ENCODE measurements around the gene CFAP46.

CFAP46 gene

DNA sequence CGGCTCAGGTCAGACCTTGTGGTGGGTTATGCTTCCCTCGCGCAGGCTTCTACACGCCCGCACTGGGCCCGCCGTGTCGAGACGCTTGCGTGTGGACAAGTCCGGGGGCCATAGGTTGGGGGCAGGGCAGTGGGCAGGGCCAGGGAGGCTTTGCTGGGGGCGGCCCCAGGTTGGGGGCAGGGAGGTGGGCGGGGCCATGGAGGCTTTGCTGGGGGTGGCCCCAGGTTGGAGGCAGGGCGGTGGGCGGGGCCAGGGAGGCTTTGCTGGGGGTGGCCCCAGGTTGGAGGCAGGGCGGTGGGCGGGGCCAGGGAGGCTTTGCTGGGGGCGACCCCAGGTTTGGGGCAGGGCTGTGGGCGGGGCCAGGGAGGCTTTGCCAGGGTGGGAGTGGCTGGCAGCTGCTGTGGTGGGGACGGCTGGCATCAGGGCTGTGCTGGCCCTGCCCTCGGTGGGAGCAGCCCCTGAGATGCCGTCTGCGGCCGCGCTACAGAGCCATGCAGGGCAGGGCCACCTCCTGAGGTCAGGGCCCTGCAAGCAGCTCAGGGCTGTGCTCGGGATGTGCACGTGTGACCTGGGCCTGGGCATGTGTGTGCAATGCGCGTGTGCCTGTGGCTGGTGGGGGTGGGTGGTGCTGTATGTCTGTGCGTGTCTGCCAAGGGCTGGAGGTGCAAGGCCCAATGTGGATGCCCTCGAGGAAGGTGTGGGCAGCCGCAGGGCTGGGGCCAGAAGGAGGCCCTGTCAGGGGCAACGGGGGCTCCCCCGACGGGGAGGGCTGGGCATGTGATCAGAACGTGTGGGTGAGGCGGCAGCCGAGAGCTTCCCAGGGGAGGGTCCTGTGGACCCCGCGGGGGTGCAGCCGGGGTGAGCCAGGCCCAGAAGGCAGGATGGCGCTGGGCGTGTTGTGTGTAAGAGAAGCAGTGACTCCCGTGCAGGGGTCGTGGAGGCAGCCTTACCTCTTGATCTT lies 84.0 kb downstream of the CFAP46 start:
- ChIA-PET CTCF (no interaction called here), POLR2A (ENCODE audit: low non-redundant PET) (no interaction called here)
- DNase-seq (ENCODE audit: low spot score): no peak
- TF ChIP-seq, protein P1, sequence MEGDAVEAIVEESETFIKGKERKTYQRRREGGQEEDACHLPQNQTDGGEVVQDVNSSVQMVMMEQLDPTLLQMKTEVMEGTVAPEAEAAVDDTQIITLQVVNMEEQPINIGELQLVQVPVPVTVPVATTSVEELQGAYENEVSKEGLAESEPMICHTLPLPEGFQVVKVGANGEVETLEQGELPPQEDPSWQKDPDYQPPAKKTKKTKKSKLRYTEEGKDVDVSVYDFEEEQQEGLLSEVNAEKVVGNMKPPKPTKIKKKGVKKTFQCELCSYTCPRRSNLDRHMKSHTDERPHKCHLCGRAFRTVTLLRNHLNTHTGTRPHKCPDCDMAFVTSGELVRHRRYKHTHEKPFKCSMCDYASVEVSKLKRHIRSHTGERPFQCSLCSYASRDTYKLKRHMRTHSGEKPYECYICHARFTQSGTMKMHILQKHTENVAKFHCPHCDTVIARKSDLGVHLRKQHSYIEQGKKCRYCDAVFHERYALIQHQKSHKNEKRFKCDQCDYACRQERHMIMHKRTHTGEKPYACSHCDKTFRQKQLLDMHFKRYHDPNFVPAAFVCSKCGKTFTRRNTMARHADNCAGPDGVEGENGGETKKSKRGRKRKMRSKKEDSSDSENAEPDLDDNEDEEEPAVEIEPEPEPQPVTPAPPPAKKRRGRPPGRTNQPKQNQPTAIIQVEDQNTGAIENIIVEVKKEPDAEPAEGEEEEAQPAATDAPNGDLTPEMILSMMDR (conservative IDR thresholded peaks at IDR 0.05; ENCODE audit: low read depth): no peak
- no peak overlapping the region for H3K27ac ChIP-seq

DNA sequence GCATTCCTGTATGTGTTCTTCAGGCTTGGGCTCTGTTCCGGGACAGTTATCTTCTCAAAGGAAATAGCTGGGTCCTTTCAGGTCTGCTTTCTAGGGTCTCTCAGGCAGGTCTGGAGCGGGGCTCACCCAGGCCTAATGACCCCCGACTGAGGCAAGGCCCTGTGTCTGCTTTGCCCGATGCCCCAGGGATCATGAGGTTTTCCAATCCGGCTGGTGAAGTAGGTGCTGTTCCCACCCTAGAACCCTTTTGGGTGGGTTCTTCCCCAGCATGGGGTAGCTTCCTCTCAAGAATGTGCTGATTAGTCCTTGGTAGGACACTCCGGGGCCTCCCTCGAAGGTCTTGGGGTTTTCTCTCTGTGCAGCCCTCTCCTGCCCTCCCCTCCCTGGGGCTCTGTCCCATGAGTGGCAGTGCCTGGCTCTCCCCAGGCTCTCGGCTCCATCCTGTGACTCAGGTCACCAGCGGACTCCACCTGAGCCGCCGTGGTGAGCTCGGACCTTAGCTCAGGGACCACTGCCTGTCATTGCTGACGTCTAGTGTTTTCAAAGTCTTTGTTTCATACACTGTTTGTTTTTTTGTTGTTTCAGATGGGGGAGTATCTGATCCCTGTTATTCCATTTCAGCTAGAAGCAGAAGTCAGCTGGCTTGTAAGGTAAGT lies 85.4 kb downstream of the CFAP46 start:
- TF ChIP-seq, protein P1 (conservative IDR thresholded peaks at IDR 0.05; ENCODE audit: low read depth): no peak
- POLR2A ChIA-PET (ENCODE audit: low non-redundant PET): interaction anchor here (0.6 kb wide), 1 partner anchor 52 kb away, joined by 3 read pairs; no protein-coding TSS in a partner anchor
- no peak for DNase-seq (ENCODE audit: low spot score)
- CTCF ChIA-PET: no interaction called here
- no peak overlapping the region for H3K27ac ChIP-seq

DNA sequence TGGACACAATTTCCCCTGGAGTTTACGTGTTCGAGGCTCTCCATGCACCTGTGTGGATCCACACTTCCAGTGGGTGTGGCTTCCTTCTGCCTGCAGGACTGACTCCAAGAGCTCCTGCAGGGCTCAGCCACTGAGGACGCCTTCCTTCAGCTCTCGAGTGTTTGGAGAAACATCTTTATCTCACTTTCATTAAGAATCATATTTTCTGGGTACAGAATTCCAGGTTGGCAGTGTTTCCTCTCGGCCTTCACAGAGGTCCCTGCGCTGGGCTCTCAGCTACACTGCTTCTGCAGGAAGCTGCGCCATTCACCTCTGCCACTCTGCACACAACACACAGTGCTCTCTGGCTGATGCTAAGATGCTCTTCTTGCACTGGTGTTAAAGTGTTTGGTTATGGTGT lies 86.5 kb downstream of the CFAP46 start:
- ChIA-PET CTCF (interaction anchor here (0.6 kb wide), 1 partner anchor 183 kb away, joined by 3 read pairs; no protein-coding TSS in a partner anchor), POLR2A (ENCODE audit: low non-redundant PET) (no interaction called here)
- DNase-seq (ENCODE audit: low spot score): no peak
- TF ChIP-seq, protein P1 (conservative IDR thresholded peaks at IDR 0.05; ENCODE audit: low read depth): no peak
- H3K27ac ChIP-seq: no peak overlapping the region

DNA sequence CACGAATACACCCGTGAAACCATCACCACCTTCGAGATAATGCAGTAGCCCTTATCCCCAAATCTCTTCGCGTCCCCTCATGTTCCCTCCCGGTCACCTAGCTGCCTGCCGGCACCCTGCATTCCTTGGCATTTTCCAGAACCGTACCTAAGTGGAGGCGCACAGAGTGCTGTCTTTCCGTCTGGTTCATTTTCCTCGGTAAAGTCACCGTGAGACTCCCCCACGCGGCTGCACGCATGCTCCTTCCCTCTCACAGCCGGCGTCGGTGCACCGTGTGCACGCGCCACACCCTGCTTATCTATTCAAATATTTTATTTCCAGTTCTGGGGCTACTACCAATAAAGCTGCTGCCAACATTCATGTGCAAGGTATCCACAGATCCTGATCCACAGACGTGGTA lies 90.9 kb downstream of the CFAP46 start:
- H3K27ac ChIP-seq: no peak overlapping the region
- ChIA-PET CTCF (interaction anchor here (0.6 kb wide), 1 partner anchor 195 kb away, joined by 6 read pairs; no protein-coding TSS in a partner anchor), POLR2A (ENCODE audit: low non-redundant PET) (no interaction called here)
- TF ChIP-seq, protein P1 (conservative IDR thresholded peaks at IDR 0.05; ENCODE audit: low read depth): no peak
- DNase-seq (ENCODE audit: low spot score): no peak

DNA sequence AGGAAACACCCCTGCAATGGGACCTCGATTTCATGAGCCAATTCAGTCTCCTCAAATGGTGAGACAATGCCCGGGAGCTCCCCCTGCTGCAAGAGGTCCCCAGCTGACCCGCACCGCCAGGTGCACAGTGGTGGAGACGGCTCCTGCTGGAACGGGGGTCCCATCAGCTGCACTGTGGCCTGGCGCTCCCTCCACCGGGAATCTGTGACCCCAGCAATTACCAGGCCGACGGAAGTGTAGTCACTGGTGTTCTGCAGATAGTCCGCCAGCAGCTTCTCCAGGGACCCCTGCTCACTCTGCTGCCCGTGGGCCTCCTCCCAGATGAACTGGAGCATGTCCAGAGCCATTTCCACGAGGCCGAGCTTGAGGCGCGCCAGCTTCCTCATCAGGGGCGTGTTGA lies 91.5 kb downstream of the CFAP46 start:
- TF ChIP-seq, protein P1 (conservative IDR thresholded peaks at IDR 0.05; ENCODE audit: low read depth): no peak
- no peak overlapping the region for H3K27ac ChIP-seq
- ChIA-PET POLR2A (ENCODE audit: low non-redundant PET) (no interaction called here), CTCF (interaction anchor here (0.6 kb wide), 1 partner anchor 196 kb away, joined by 4 read pairs; no protein-coding TSS in a partner anchor)
- DNase-seq (ENCODE audit: low spot score): no peak

DNA sequence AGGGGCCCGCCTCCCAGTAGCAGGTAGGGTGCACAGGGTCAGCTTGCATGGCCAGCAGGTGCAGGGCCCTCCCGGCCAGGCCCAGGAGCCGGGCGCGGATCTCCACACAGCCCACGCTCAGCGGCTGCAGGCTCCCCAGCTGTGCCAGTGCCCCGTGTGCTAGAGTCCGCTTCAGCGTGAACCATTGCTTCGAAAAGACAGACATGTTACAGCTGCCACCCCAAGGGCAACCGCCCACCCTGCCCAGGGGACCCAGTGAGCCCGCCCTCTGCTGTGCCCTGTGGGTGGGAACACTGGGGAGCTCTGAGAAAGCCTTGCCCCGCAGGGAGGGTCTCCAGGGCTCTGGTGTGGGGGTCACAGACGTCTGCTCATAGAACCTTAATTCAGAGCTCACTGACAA lies 92.1 kb downstream of the CFAP46 start:
- ChIA-PET CTCF (no interaction called here), POLR2A (ENCODE audit: low non-redundant PET) (no interaction called here)
- H3K27ac ChIP-seq: no peak overlapping the region
- TF ChIP-seq, protein P1 (conservative IDR thresholded peaks at IDR 0.05; ENCODE audit: low read depth): no peak
- no peak for DNase-seq (ENCODE audit: low spot score)
